Prostate gland (tissue), 2 donors: ENCODE results near the gene KIAA1210. TPM values are rescaled to one million over a fixed set of nuclear protein-coding genes. Genes with fewer than 3 reads are reported as not detected.

ENCODE experiments used
- DNase-seq: peaks from one replicate; pipeline ENCODE4 v3.0.0-alpha.2; 2019; ENCODE audit warnings: low spot score
- H3K27ac ChIP-seq, 2 donors: fragments of 200-600 bp; sonication (generic); 2 replicates each; pipeline ENCODE4 v1.5.1; 2017 to 2019
- H3K27me3 ChIP-seq: fragments of 200-600 bp; sonication (generic); replicated peaks from 2 replicates; pipeline ENCODE4 v1.5.1; 2019; ENCODE audit not compliant: insufficient read depth
- H3K36me3 ChIP-seq, 2 donors: fragments of 200-600 bp; sonication (generic); 1 replicate in 1 of 2; 2 replicates in 1 of 2; pipeline versions ENCODE4 v1.5.1 to v1.8.1; 2017 to 2019
- H3K4me1 ChIP-seq: fragments of 200-600 bp; sonication (generic); replicated peaks from 2 replicates; pipeline ENCODE4 v1.5.1; 2019
- H3K4me3 ChIP-seq, 2 donors: fragments of 200-600 bp; sonication (generic); 2 replicates each; pipeline ENCODE4 v1.5.1; 2017 to 2019
- H3K9me3 ChIP-seq: fragments of 200-600 bp; sonication (generic); 2 replicates; pipeline ENCODE4 v1.5.1; 2017
- POLR2A ChIP-seq: fragments of 450-650 bp; IDR thresholded peaks from one replicate; pipeline ENCODE4 v1.6.1; 2016; ENCODE audit warnings: antibody characterized with exemption, mild to moderate bottlenecking
- POLR2AphosphoS5 ChIP-seq: sonication (generic); formaldehyde crosslinking; IDR thresholded peaks from one replicate; pipeline ENCODE4 v1.6.1; 2017; ENCODE audit warnings: antibody characterized with exemption
- WGBS: methylation state at CpG from one replicate; pipeline ENCODE4 v1.1.5; 2018; 5-methylcytosine and 5-hydroxymethylcytosine counted together
- intact Hi-C: fragments of 100-400 bp; cut with DNase I; formaldehyde crosslinking; loops from one replicate; pipeline ENCODE4 v1.14.2; 2022
- total RNA-seq, 2 donors: library from RNA; depleted of rRNA; stranded (reverse); fragments of >200 nt; gene quantifications; one replicate each; pipeline ENCODE4 v1.1.0, GENCODE V29; 2016
- TF ChIP-seq, protein P1 (sequence below), 4 experiments: fragments of 200-600 bp in 2 of 4; fragments of 450-650 bp in 2 of 4; sonication (generic) in 2 of 4; IDR thresholded peaks; 1 replicate in 3 of 4; 2 replicates in 1 of 4; pipeline ENCODE4 v1.5.1; 2016 to 2019; ENCODE audit warnings: antibody characterized with exemption in 4 of 4, mild to moderate bottlenecking in 2 of 4, moderate library complexity in 2 of 4

The KIAA1210 gene
- total RNA-seq, 2 donors from 2014 or later, result 0.68 to 234 TPM

DNA sequence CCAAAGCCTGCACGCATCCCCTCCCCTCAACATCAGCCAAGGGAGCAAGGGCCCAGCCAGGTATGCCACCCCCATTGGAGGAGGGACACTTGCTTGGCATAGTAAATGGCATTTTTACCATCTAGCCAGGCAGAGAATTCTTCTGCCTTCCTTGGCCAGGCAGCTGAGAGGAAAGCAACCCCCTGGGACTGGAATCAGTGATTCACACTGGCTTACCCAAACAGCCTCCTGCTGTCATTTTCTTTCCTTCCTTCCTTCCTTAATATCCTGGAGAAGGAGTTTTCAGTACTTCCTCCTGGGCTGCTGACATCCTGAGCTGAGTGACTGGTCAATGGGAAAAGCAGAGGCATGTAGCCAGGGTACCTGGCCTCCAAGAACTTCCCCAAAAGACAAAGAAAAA lies 28.6 kb upstream of the KIAA1210 start:
- H3K9me3 ChIP-seq, result no peaks in the 10 kb centered on the region
- no peaks in the 10 kb centered on the region for H3K36me3 ChIP-seq
- H3K27ac ChIP-seq, result no peak overlapping the region
- intact Hi-C loops, result no loop called here
- H3K4me1 ChIP-seq, result no peaks in the 10 kb centered on the region
- TF ChIP-seq, protein P1, sequence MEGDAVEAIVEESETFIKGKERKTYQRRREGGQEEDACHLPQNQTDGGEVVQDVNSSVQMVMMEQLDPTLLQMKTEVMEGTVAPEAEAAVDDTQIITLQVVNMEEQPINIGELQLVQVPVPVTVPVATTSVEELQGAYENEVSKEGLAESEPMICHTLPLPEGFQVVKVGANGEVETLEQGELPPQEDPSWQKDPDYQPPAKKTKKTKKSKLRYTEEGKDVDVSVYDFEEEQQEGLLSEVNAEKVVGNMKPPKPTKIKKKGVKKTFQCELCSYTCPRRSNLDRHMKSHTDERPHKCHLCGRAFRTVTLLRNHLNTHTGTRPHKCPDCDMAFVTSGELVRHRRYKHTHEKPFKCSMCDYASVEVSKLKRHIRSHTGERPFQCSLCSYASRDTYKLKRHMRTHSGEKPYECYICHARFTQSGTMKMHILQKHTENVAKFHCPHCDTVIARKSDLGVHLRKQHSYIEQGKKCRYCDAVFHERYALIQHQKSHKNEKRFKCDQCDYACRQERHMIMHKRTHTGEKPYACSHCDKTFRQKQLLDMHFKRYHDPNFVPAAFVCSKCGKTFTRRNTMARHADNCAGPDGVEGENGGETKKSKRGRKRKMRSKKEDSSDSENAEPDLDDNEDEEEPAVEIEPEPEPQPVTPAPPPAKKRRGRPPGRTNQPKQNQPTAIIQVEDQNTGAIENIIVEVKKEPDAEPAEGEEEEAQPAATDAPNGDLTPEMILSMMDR (IDR thresholded peaks at IDR 0.05), result no peak
- no peak for TF ChIP-seq POLR2AphosphoS5
- TF ChIP-seq POLR2A, result no peak
- 100% methylated on average over 1 of the region's 1 CpG for WGBS
- DNase-seq, result no peak
- no peaks in the 10 kb centered on the region for H3K27me3 ChIP-seq
- H3K4me3 ChIP-seq, result no peak overlapping the region

- H3K36me3 ChIP-seq, result no peaks in the 10 kb centered on the region
- no peaks in the 10 kb centered on the region for H3K9me3 ChIP-seq
- no peaks in the 10 kb centered on the region for H3K27me3 ChIP-seq
- TF ChIP-seq POLR2A (no peak), POLR2AphosphoS5 (no peak)
- TF ChIP-seq, protein P1 (IDR thresholded peaks at IDR 0.05), result no peak
- H3K4me3 ChIP-seq, result no peak overlapping the region
- no peak overlapping the region for H3K27ac ChIP-seq
- no peak for DNase-seq
- no peaks in the 10 kb centered on the region for H3K4me1 ChIP-seq
- intact Hi-C loops, result no loop called here
- WGBS, result 54% methylated on average over 6 of the region's 6 CpGs
These were observed 27.9 kb upstream of the KIAA1210 start for GRCh38 chrX:119155416-119156035.

DNA sequence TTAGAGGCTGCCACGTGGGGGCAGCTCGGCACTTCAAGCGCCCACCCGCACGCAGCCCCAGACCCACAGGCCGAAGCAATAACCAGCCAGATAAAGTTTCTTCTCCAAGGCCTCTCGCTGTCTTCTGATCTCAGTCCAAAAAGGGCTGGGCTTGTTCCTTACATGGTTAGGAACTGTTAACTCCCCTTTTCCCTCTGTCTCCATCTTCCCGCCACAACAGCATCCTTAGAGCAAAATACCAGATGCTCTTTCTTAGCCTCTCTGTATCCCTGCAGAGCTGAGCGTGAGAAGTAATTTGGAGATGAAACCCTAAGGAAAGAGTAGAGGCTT lies 23.4 kb upstream of the KIAA1210 start:
- H3K4me3 ChIP-seq, result no peak overlapping the region
- H3K27me3 ChIP-seq, result no peaks in the 10 kb centered on the region

DNA sequence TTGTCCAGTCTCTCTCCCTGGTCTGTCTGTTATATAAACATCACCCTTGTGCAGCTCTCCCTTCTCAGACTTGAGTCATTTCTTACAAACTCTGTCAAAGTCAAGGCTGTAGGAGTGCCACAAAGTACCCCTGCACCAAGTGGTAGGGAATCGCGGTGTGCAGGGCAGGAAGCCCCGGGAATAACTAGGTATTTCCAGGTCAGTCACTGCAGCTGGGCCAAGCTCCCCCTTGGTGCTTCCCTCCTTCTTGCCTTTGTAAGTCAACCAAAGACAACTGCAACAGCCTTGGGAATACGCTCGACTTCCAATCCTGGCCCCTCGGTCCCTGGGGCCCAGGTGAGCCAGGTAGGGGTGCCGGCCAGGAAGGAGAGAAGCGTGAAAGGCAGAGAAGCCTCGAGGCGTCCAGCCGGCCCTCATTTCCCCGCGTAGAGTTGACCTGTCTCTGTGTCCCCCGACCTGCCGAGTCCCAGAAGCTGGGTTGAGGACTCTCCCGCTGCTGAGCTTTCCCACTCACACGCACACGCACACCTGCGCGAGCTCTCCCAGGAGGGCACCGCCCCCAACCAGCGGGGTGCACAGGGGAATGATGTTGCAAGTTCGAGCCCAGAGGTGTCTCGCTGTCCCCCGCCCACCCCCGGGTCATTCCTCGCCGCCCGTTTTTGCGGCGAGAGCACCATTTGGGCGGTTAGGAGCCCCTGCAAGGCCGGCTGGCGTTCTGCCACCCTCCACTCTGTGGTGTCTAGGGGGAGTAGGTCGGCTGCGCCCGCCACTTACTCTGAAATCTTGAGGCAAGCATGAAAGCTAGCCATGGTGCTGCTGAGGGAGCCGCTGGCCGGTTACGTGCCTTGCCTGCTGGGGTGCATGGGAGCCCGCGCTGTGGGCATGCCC lies 22.8 kb upstream of the KIAA1210 start:
- H3K27me3 ChIP-seq, result no peaks in the 10 kb centered on the region
- TF ChIP-seq POLR2AphosphoS5, result no peak
- no peak for TF ChIP-seq POLR2A
- TF ChIP-seq, protein P1 (IDR thresholded peaks at IDR 0.05), result no peak
- no peaks in the 10 kb centered on the region for H3K36me3 ChIP-seq
- no peak overlapping the region for H3K27ac ChIP-seq
- intact Hi-C loops, result no loop called here
- 77% methylated on average over 15 of the region's 42 CpGs for WGBS
- no peaks in the 10 kb centered on the region for H3K9me3 ChIP-seq
- no peaks in the 10 kb centered on the region for H3K4me1 ChIP-seq
- no peak overlapping the region for H3K4me3 ChIP-seq
- DNase-seq, result no peak

More for the DNA sequence above, 23.4 kb upstream of the KIAA1210 start:
- Histone ChIP-seq H3K27ac (no peak overlapping the region), H3K36me3 (no peaks in the 10 kb centered on the region), H3K9me3 (no peaks in the 10 kb centered on the region), H3K4me1 (no peaks in the 10 kb centered on the region)
- DNase-seq, result no peak
- intact Hi-C loops, result no loop called here
- 58% methylated on average over 9 of the region's 9 CpGs for WGBS
- TF ChIP-seq, protein P1 (IDR thresholded peaks at IDR 0.05), result no peak
- TF ChIP-seq POLR2AphosphoS5 (no peak), POLR2A (no peak)

- Histone ChIP-seq H3K4me1 (no peaks in the 10 kb centered on the region), H3K9me3 (no peaks in the 10 kb centered on the region), H3K36me3 (no peaks in the 10 kb centered on the region), H3K27ac (no peak overlapping the region), H3K27me3 (no peaks in the 10 kb centered on the region), H3K4me3 (no peak overlapping the region)
- DNase-seq, result no peak
- intact Hi-C loops, result loop anchor here (5.0 kb wide), 1 partner anchor 70 kb away; no protein-coding TSS in a partner anchor
- no peak for TF ChIP-seq POLR2A
- WGBS, result 96% methylated on average over 4 of the region's 4 CpGs
These were observed 19.9 kb upstream of the KIAA1210 start for GRCh38 chrX:119147486-119147885.
